Stimulated activated CD4-positive, alpha-beta T cell treated with anti-CD3 and anti-CD28 coated beads, Interleukin-1b, Interleukin-23, amount 100 ng/mL, for 1 hour (primary cell): ENCODE results near the gene DNAJC11.
"Not testable (repeated sequence)": the region's sequence is repeated elsewhere in the genome, so short reads cannot be mapped to it uniquely, and the experiment has no call there.

Experiments used
- DNase-seq, 2 donors: peaks; one replicate each; pipeline ENCODE4 v3.0.0-alpha.2; 2020; ENCODE audit warnings: low read depth in 2 of 2

The DNAJC11 gene

GRCh38 chr1:6601049-6601922 lies 100.3 kb downstream of the DNAJC11 start:
- peak in 1 of 2 donors; percentile 64 for DNase-seq

GRCh38 chr1:6600410-6601048 lies 101.1 kb downstream of the DNAJC11 start:
- DNase-seq = no peak

GRCh38 chr1:6599991-6600390 lies 101.6 kb downstream of the DNAJC11 start:
- DNase-seq = not testable (repeated sequence)

- peak in 1 of 2 donors; percentile 36 for DNase-seq
These were observed 102.3 kb downstream of the DNAJC11 start for GRCh38 chr1:6599141-6599975.

GRCh38 chr1:6597777-6598131 lies 103.9 kb downstream of the DNAJC11 start:
- no peak for DNase-seq

GRCh38 chr1:6596886-6597776 lies 104.5 kb downstream of the DNAJC11 start:
- DNase-seq = no peak

- DNase-seq = no peak
These were observed 105.3 kb downstream of the DNAJC11 start for GRCh38 chr1:6596351-6596750.

- no peak for DNase-seq
These were observed 106.5 kb downstream of the DNAJC11 start for GRCh38 chr1:6594977-6595740.

- no peak for DNase-seq
These were observed 107.8 kb downstream of the DNAJC11 start for GRCh38 chr1:6593810-6594209.

GRCh38 chr1:6592865-6593593 lies 108.6 kb downstream of the DNAJC11 start:
- no peak for DNase-seq

GRCh38 chr1:6592441-6592840 lies 109.2 kb downstream of the DNAJC11 start:
- no peak for DNase-seq

GRCh38 chr1:6591644-6592043 lies 110.0 kb downstream of the DNAJC11 start:
- no peak for DNase-seq

GRCh38 chr1:6591222-6591621 lies 110.4 kb downstream of the DNAJC11 start:
- no peak for DNase-seq

- DNase-seq = no peak
These were observed 111.6 kb downstream of the DNAJC11 start for GRCh38 chr1:6590046-6590445.

- DNase-seq = no peak
These were observed 112.6 kb downstream of the DNAJC11 start for GRCh38 chr1:6588893-6589520.

- no peak for DNase-seq
These were observed 113.3 kb downstream of the DNAJC11 start for GRCh38 chr1:6588128-6588892.

GRCh38 chr1:6587261-6588005 lies 114.2 kb downstream of the DNAJC11 start:
- DNase-seq = no peak

GRCh38 chr1:6586404-6586816 lies 115.2 kb downstream of the DNAJC11 start:
- no peak for DNase-seq
